Astrocyte of the spinal cord (primary cell): ENCODE results near the gene ARHGEF6.

ENCODE experiments used
- DNase-seq: peaks from one replicate; pipeline ENCODE4 v3.0.0; 2011; ENCODE audit warnings: low read depth, low spot score
- H3K4me3 ChIP-seq: 2 replicates; pipeline ENCODE4 v1.5.1; 2011; ENCODE audit warnings: low read depth, mild to moderate bottlenecking, low read length, moderate library complexity
- in situ Hi-C: cut with HindIII; loops from 2 replicates; pipeline ENCODE4 v1.10.0; 2017; ENCODE audit warnings: low sequenced_read_pairs
- TF ChIP-seq, protein P1 (sequence below): IDR thresholded peaks from 2 replicates; pipeline ENCODE4 v1.5.1; 2012; ENCODE audit warnings: low read depth, mild to moderate bottlenecking, low read length, inconsistent platforms

Gene ARHGEF6

DNA sequence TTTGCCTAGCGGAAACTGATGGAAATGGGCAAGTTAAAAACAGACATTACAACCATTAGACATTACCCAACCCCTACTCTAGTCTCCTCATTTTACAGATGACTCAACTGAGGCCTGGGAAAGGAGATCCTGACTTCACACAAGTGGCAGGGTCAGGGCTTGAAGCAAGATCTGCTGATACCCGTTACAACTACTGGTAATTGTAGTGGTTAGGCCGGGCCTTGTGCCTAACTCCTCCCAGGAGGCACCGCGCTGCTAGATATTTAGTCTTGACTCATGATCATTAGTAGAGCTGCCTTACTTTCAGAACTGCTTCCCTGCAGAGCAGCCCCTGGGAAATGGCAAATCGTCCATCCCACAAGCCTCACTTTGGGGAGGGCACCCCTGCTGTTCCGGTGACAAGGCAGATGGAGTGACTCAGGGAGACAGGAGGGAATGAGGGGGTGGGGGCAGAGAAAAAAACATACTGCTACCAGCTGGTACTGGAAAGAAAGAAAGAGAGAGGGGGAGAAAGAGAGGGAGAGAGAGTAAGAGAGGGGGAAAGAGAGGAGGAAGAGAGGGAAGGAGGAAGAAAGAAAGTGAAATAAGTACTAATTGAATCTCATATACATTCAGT, 12.2 kb downstream of the ARHGEF6 start:
- in situ Hi-C loops = no loop called here
- TF ChIP-seq, protein P1, sequence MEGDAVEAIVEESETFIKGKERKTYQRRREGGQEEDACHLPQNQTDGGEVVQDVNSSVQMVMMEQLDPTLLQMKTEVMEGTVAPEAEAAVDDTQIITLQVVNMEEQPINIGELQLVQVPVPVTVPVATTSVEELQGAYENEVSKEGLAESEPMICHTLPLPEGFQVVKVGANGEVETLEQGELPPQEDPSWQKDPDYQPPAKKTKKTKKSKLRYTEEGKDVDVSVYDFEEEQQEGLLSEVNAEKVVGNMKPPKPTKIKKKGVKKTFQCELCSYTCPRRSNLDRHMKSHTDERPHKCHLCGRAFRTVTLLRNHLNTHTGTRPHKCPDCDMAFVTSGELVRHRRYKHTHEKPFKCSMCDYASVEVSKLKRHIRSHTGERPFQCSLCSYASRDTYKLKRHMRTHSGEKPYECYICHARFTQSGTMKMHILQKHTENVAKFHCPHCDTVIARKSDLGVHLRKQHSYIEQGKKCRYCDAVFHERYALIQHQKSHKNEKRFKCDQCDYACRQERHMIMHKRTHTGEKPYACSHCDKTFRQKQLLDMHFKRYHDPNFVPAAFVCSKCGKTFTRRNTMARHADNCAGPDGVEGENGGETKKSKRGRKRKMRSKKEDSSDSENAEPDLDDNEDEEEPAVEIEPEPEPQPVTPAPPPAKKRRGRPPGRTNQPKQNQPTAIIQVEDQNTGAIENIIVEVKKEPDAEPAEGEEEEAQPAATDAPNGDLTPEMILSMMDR = no peak
- H3K4me3 ChIP-seq = no peak overlapping the region
- peak; percentile 95 for DNase-seq

DNA sequence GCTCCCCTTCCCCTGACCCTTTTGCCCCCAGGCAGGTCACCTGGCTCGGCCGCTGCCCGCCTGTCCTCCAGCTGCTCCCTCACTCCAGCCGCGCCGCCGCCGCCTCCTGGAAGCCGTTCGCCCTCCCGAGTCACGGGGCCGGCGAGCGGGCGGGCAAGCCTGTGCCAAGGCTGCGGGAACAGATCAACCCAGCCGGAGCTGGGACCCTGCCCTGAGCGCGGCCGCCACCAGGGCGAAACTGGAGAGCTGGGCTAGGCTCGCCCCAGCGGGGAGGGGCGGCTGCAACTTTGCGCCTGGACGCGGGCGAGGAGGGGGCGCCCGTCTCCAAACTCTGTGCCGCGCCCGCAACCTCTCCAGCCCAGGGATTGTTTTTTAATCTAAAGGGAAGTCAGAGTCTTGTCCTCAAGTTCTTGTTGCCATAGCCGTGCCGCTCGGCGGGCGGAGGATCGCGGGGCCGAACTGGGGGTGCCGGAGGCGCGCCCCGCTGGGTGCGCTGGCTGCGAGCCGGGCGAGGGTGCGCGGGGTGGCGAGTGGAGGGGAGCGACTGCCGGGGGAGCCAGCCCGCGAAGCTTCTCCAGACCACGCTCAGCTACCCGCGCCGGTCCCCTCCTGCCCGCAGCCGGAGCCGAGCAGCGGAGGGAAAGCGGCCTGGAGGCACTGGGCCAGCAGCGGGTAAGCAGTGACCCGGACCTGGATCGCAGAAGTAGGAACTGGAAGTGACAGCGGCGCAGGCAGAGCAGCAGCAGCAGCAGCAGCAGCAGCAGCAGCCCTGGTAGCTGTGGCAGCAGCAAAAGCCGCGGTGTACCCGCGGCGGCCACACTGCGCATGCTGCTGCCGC, 13.4 kb downstream of the ARHGEF6 start:
- in situ Hi-C loops = no loop called here
- DNase-seq = peak; percentile 54
- H3K4me3 ChIP-seq = peak overlapping the region; percentile 48
- TF ChIP-seq, protein P1 = peak; percentile 26

DNA sequence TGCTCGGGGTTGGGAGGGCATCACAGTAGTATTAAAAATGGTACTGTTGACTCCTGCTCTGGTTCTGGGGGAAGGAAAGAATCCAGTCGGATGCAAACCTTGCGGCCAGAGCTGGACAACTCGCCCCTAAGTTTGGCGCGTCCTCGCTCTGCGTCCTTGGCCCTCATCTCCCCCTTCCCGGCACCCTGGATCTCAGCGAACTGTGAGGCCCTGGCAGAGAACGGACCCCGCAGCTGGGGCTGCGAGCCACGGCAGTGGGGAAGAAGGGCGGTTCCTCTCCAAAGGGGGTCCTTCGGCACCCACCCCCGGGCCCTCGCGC, 14.0 kb downstream of the ARHGEF6 start:
- peak overlapping the region; percentile 48 for H3K4me3 ChIP-seq
- in situ Hi-C loops = no loop called here
- DNase-seq = no peak
- TF ChIP-seq, protein P1 = no peak

DNA sequence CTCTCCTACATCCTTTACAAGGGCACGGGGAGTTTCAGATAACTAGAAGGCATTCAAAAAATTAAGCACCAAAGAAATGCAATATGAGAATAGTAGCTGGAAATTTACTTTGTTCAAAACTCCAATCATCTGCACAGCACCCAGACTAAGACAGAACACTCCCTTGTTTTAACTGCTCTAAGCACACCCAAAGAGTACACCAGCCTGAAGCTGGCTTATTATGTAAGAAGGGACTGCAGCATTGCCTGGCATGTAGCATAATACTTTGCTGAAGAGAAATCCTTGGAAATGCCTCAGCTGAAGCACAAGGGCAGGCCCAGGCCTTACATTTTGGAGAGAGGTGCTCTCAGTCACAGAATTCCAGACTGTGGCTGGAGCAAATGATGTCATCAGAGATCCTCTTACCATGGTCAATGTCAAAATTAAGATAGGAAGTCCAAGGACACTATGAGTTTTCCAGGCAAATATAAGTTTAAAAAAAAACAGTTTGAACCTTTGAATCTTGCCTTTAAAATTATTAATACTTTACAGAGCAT, 14.8 kb downstream of the ARHGEF6 start:
- no peak overlapping the region for H3K4me3 ChIP-seq
- in situ Hi-C loops = no loop called here
- TF ChIP-seq, protein P1 = no peak
- DNase-seq = no peak

DNA sequence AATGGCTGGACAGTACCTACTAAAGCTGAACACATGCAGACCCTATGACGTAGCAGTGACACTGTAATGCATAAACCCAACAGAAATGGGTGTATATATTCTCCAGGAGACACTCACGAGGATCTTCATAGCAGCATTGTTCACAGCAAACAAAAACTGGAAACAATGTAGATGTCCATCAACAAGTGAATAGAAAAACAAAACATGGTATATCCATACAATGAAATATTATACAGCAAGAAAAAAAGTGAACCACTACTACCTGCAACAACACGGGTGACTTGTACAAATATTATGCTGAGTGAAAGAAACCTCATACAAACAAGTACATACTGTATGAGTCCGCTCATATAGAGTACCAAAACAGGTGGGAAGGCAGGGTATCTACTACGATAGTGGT, 16.5 kb downstream of the ARHGEF6 start:
- in situ Hi-C loops = no loop called here
- TF ChIP-seq, protein P1 = no peak

DNA sequence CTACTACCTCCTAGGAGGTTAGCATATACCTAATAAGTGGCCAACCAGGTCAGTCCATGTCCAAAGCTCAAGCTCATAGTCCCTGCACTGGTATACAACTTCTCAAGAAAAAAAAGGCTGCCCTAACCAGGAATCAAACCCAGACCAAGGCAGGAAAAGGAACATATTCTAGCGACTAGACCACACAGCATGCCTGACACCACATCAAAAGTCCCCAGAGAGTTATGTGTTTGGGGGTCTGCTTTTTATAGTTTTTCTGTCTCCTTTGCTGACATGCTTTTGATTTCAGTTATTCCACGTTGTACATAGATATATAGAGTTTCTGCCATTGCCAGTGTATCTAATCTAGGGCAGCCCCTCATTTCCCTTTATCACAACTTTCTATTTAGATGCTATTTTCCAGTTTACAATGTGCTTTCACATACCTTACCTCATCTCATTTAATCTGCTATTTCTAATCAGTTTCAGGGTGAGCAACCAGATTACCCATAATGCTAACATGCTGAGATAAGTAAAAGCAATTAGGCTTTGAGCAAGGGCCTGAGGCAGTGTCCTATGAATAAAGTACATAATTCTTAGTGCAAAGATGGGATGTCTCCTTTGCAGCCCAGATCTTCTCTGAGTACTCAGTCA, 17.8 kb downstream of the ARHGEF6 start:
- TF ChIP-seq, protein P1 = no peak
- in situ Hi-C loops = no loop called here
- H3K4me3 ChIP-seq = no peak overlapping the region
- DNase-seq = no peak

More for the DNA sequence above, 16.5 kb downstream of the ARHGEF6 start:
- no peak overlapping the region for H3K4me3 ChIP-seq
- no peak for DNase-seq
